AML-193 (cell line): ENCODE results near the gene LDHB.
"Not testable (repeated sequence)": the region's sequence is repeated elsewhere in the genome, so short reads cannot be mapped to it uniquely, and the experiment has no call there.

Experiments used
- DNase-seq, 2 experiments: peaks; one replicate each; lab custom pipeline; 2025; lab: John Stamatoyannopoulos, UW

The LDHB gene

DNA sequence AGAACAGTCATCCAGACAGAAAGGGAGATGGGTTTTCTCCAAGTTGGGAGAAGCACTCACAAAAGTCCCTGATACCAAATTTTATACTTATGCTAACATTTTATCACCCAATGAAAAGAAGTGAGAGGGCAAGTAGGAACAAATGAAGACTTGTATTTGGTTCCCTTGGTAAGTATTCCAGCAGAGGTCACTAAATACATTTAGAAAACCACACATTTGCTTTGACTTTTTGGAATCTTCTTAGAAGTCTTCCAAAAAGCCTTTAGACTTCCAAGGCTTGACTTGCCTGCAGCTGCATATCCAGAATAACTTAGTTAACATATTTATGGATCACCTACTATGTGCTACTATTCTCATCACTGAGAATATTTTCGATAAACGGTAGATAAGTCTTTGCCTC is 49.9 kb downstream of the LDHB start:
- peak; percentile 12 to 32 for DNase-seq

DNA sequence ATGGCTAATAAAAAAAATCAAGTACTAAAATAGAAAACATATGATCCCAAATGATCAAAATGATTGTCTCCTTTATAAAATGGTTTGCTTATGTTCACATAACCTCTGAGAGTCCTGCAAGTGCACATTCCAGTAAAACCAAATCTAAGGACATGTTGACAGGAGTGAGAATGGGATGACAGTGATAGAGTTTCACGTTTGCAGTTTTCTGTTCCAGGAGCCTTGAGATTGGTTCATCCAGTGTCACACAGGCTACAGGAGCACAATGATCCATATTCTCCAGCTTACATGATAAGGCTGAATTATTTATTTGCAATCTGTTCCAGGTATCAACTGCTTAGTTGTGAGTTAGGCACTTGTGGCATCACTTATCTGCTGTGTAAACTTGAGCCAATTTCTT is 51.5 kb downstream of the LDHB start:
- DNase-seq = no peak

DNA sequence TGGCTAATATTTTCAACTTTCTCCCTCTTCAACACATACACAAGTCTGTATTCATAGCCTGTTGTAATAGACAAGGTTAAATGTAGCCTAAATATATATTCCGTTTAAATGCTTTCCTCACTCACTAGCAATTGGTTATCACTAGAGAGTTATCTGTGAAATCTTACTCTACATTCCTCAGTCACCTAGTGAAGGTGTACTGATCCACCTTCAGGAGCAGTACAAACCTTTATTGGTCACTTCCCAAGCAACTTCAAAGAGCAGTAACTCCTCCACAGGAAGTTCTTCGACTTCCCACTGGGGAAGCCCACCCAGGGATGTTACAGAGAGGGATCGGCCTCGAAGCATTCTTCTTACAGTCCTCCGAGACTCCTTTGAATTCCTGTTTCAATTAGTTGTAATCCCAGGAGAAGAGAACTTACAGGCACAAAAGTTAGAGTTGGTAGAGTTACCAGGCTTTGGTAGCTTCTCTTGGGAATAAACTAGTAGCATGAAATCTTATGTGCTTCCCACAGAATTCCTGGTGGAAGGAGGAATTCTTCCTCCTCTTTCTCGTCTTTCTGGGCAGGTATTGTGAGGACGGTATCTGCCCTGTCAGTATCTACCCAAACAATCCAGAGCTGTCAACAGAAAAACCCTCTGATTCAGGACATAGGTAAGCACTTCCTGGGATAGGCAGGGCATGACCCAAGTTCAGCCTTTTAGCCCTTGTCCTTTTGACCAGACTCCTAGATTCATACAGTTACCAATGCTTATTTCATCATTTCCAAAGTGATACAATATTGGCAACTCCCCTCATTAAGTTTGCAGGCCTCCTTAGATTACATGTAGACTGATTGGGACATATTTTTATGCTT is 53.2 kb downstream of the LDHB start, which contains the start of gene GYS2:
Gene GYS2, minus strand, starts transcription at position 603 of the 857 bp plus-strand sequence. Its CDS starts 255 bp downstream, at position 348.
- DNase-seq = no peak

DNA sequence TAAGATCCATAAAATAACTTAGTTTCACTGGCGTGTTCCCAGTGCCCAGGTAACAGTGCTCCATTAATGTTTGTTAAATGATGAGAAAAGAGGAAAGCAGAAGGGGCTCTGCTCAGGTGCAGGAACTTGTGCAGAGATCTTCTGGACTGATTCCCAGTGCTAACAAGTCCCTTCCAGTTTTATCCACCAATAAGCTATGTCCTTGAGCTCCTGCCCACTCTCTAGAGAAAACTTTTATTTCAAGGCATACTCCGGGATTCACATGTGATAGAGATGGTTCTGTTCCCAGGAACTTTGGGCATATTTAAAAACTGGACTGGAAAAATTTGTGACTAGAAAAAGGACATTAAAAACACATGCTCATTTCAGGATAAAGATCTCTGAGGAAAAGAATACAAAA is 54.9 kb downstream of the LDHB start:
- no peak for DNase-seq

DNA sequence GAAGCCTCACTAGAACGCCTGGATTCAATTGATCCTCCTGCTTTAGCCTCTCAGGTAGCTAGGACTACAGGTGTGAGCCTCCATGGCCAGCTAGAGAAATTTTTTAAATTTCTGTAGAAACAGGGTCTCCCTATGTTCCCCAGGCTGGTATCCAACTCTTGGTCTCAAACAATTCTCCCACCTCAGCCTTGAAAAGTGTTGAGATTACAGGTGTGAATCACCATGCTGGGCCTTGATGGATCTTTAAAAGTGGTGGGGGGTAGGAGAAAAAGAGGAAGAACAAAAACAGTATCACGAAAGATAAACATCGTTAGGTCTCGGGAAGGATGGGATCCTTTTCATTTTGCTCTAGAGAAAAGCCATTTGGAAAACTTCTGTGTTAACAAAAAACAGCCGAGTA is 57.4 kb downstream of the LDHB start:
- no peak for DNase-seq

DNA sequence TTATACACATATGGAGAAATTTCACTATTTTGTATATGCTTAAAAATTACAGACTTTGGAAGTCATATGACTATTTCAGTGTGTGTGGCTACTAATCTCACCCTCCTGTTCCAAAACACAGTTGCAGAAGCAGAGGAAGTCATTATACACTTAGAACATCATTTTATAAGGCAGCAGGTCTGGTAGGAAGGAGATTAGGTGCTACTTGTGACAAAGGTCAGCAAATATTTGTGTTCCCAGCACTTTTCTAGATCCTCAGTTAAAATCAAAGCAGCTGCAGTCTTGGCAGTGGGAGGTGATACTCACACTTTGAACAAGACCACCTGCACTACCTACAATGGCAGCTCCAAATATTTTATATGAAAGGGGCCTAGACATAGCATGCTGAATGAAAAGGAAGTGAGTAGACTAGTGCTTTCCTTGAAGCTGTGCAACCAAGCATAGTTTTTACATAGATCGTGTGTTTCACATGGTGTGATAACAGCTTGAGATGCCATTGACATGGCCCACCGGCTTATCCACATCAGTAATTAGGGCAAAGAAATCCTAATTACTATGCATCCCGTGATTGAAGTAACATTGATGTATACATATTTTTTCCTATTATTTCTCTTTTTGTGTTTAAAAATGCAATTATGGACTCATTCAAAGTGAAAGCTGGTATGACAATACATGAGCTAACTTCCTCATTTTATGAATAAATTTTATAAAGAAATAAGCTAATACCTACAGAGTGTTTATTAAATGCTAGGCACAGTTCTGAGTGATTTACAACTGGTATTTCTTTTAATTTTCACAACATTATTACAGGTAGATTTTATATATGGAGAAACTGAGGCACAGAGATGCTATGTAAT is 58.3 kb downstream of the LDHB start:
- no peak for DNase-seq

DNA sequence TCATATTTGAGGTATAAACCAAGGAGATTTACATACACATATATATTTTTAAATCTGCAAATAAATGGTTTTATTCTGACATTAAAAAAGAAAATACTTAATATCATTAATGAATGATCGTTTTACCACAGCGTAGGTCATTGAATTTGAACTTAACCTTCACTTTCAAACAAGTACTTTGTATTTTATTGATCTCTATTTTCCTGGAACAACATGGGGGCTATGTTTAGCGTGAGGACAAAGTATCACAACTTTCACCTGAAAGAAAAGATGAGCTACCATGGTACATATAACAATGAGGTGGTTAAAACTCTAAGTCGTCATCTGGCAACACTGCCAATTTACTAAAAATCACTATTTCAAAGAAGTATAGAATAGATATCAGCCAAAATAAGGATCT is 59.0 kb downstream of the LDHB start:
- DNase-seq = no peak

DNA sequence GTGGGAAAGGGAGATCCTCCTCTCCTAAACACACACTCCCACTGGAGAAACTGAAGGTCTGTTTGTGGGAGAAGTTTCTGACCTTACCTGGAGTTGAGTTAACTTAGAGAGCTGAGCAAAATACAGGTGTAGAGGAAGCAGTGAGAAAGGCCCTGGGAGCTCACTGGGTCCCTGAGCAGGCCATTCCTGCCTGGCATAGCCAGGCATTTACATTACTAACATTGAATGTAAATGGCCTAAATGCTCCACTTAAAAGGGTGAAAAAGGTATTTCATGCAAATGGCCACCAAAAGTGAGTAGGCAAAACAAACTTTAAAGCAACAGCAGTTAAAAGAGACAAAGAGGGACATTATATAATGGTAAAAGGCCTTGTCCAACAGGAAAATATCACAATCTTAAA is 62.3 kb downstream of the LDHB start:
- not testable (repeated sequence) for DNase-seq

DNA sequence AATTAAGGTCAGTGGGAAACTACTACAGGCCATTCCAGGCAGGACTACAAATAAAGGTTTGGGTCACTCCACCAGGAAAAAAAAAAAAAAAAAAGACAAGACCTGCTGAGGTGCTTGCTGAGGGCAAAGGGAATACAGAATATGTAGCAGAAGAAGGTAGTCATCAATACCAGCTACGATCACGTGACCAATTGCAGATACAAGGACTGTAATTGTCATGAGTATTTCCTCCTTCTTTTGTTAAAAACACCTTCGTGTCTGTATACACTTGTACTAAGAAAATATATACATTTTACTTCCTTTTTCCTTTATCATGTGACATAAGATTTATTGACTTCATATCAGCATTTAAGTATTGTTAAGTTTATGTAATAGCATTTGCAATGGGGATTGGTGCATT is 72.2 kb downstream of the LDHB start:
- DNase-seq = no peak
